ENCODE measurements around the gene PEAK3.
A peak's percentile ranks its signal among the peaks of the same experiment; 100 is the strongest.
"Not testable (repeated sequence)": the region's sequence is repeated elsewhere in the genome, so short reads cannot be mapped to it uniquely, and the experiment has no call there.

PEAK3 gene

DNA sequence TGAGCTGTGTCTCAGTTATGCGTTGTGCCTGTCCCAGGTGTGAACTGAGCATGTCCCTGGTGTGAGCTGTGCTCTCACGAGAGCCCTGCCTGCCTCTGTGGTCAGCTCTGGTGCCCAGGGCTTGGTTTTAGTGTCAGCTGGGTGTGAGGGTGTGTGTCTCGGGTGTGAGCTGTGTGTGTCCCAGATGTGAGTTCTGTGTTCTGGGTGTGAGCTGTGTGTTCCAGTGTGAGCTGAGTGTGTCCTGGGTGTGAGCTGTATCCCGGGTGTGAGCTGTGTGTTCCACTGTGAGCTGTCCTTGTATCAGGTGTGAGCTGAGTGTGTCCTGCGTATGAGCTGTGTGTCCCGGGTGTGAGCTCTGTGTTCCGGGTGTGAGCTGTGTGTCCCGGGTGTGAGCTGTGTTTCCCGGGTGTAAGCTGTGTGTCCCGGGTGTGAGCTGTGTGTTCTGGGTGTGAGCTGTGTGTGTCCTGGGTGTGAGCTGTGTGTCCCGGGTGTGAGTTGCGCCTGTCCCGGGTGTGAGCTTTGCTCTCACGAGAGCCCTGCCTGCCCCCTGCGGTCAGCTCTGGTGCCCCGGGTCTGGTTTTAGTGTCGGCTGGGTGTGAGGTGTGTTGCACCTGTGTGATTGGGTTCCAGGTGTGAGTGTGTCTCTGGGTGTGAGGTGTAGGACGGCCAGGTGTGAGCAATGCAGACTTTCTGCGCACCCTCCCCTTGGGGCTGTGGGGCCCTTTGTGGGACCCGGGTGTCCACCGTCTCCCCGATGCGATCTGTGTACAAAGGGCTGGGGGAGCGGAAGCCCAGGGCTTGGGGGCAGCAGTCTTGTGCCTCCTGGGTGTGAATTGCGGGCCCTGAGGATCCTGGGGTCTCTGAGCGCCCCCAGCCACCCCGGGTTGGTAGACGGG lies 7.1 kb upstream of the PEAK3 start:
- DNase-seq (ENCODE audit: low spot score) = no peak

- DNase-seq (ENCODE audit: low spot score) = no peak
Observed at GRCh38 chr19:2288338-2288817, 6.4 kb upstream of the PEAK3 start.

DNA sequence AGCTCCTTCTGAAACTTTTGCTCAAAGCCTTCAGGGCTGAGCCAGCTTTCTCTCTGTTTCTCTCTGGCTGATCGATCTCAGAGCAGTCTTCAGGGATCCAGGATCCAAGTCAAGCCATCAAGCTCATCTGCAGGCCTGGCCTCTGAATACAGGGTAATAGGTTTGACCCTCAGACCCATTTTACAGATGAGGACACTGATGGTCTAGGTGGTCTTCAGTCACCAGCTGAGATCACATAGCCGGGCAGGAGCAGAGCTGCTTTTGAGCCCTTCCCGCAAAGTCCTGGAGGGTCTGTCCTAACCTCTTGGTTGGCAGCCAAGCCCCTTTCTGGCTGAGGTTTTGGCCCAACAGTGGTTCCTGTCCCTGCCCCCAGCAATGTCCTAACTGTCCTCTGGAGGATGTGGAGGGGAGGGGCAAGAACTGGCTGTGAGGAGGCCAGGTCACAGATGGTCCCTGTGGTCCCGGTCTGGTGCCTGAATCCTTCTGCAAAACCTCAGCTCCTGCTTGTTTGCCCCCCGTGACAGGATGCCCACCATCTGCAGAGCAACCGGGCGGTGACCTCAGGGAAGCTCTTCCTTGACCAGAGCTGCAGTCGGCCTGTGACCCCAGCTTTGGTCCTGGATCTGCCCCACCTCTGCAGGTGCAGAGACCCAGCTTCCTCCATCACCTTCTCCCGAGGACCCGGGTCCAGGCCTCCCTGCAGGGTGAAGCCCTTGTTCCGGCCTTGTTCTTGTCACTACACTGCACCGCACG lies 5.8 kb upstream of the PEAK3 start:
- DNase-seq (ENCODE audit: low spot score) = no peak

- no peak for DNase-seq (ENCODE audit: low spot score)
Observed at GRCh38 chr19:2286402-2287140, 4.6 kb upstream of the PEAK3 start.

GRCh38 chr19:2283835-2284507 lies 2.0 kb upstream of the PEAK3 start:
- DNase-seq (ENCODE audit: low spot score) = no peak

GRCh38 chr19:2282862-2283237 lies 875 bp upstream of the PEAK3 start:
- no peak for DNase-seq (ENCODE audit: low spot score)

DNA sequence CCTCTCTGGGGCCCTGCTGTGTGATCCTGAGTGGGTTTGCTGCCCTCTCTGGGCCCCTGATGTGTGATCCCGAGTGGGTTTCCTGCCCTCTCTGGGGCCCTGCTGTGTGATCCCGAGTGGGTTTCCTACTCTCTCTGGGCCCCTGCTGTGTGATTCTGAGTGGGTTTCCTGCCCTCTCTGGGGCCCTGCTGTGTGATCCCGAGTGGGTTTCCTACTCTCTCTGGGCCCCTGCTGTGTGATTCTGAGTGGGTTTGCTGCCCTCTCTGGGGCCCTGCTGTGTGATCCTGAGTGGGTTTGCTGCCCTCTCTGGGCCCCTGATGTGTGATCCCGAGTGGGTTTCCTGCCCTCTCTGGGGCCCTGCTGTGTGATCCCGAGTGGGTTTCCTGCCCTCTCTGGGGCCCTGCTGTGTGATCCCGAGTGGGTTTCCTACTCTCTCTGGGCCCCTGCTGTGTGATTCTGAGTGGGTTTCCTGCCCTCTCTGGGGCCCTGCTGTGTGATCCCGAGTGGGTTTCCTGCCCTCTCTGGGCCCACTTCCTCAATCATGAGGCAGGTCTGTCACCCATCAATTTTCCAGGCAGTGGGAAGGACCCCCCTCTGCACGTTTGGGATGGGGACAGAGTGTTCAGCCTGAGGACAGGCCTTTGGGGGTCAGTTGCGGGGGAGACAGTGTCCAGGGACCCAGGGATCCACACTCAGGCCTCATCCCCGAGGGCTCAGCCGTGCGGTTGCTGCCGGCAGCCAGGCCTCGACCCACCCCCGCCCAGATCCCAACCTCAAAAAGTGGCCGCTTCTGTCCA lies 512 bp downstream of the PEAK3 start:
- DNase-seq (ENCODE audit: low spot score) = not testable (repeated sequence)

GRCh38 chr19:2280633-2281264 lies 1.2 kb downstream of the PEAK3 start:
- DNase-seq (ENCODE audit: low spot score) = no peak

- DNase-seq (ENCODE audit: low spot score) = no peak
Observed at GRCh38 chr19:2278459-2279158, 3.4 kb downstream of the PEAK3 start.

DNA sequence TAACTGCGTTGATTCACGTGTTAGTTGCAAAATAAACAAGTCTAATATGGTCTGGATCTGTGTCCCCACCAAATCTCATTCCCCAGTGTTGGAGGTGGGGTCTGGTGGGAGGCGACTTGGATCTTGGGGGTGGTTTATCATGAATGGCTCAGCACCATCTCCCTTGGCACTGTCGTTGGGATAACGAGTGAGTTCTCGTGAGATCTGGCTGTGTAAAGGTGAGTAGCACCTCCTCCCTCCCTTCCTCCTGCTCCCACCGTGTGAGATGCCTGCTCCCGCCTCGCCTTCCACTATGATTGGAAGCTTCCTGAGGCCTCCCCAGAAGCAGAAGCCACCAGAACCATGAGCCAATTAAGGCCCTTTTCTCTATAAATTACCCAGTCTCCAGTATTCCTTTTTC lies 4.8 kb downstream of the PEAK3 start:
- DNase-seq (ENCODE audit: low spot score) = no peak

- DNase-seq (ENCODE audit: low spot score) = no peak
Observed at GRCh38 chr19:2276429-2276986, 5.5 kb downstream of the PEAK3 start.

DNA sequence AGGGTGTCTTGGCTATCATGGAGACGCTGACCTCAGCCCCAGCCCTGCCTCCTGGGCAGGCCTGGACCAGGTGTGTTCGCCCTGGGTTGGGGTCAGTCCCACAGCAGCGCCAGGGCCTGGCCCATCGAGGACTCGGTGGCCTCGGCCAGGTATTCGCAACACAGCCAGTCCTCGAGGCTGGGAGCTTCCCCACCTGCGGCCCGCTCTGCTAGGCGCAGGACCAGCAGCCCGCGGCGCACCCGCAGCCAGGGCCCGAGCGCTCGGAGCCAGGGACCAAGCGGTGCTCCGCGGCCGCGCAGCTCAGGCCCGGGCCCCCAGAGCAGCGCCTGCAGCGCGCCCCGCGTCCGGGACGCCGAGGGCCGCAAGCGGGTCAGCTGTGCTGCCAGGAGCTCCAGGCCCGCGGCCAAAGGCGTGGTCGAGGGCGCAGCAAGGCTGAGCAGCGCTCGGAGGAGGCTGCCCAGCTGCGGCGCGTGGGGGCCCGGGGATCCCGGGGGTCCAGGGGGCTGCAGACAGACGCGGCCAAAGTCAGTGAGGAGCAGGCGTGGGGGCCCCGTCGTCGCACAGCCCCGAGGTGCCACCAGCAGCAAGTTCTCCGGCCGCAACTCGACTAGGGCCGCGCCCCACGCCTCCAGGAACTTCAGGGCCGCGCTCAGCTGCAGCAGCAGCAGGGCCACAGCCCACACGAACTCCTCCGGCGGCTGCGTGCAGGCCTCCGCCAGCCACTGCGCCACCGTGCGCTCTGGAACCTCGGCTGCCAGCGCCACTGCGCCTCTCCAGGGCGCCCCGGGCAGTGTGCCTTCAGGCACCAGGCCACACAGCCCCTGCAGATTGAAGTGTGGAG lies 6.2 kb downstream of the PEAK3 start:
- DNase-seq (ENCODE audit: low spot score) = no peak

GRCh38 chr19:2274931-2275535 lies 6.9 kb downstream of the PEAK3 start:
- peak; percentile 79 for DNase-seq (ENCODE audit: low spot score)

GRCh38 chr19:2274185-2274711 lies 7.7 kb downstream of the PEAK3 start:
- no peak for DNase-seq (ENCODE audit: low spot score)

DNA sequence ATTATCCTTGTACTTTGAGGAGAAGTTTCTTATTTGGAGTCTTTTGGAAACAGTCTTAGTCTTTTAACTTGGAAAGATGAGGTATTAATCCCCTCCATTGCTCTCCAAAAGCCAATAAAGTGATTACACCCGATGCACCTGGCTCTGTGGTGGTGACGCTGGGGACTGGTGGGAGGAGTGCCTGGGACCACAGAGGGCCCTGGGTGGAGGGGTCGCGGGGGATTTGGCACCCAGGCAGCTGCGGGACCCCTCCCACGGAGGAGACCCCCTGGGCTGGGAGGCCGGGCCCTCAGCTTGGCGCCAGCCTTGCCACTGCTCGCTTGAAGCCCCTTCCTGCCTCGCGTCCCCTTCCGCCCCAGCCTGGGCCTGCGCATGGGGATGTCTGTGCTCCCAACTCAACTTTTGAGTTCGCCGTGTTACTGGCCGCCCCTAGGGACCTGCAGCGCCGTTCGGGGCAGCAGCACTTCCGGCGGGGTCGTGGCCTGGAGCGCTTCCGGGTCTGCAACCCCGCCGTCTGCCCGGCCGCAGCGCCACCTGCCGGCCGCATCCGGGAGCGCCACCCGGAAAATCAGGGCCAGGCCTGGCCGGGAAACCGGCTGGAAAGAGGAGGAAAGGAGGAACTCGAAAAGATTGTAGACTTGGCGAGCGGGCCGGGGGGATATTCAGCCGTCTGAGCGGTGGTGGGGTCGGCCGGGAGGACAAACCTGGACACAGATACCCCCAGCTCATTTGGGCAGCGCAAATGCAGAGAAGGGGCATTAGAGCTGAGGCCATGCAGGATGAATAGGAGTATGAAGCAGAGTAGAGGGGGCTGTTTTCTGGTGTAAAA lies 8.4 kb downstream of the PEAK3 start:
- peak; percentile 88 for DNase-seq (ENCODE audit: low spot score)

- no peak for DNase-seq (ENCODE audit: low spot score)
Observed at GRCh38 chr19:2271234-2272103, 10.5 kb downstream of the PEAK3 start.
